ENCODE results near the gene CD300LF.

- TF ChIP-seq CTCF (IDR thresholded peaks at IDR 0.05) (no peak), POLR2AphosphoS5 (IDR thresholded peaks at IDR 0.05) (no peak), POLR2A (IDR thresholded peaks at IDR 0.05) (no peak)
Measured at GRCh38 chr17:74759243-74759801, 46.6 kb upstream of the CD300LF start.
